A673 (cell line): ENCODE results near the gene CFAP298. TPM values are rescaled to one million over a fixed set of nuclear protein-coding genes. Genes with fewer than 3 reads are reported as not detected.

Experiments used
- BruUV-seq: library from RNA; stranded (reverse); fragments of 400-500 nt; replicated peaks from 2 replicates; lab custom pipeline; 2021; lab: Mats Ljungman, UMichigan
- CTCF ChIA-PET: fragments of 300-600 bp; sonication (Branson Sonifier 250); formaldehyde crosslinking; loops from one replicate; lab custom pipeline; 2022; ENCODE audit warnings: antibody characterized with exemption; lab: Charles Lee
- POLR2A ChIA-PET: fragments of 300-600 bp; sonication (Branson Sonifier 250); formaldehyde crosslinking; loops from one replicate; lab custom pipeline; 2022; ENCODE audit warnings: antibody characterized with exemption; ENCODE audit not compliant: low non-redundant PET; lab: Charles Lee
- DNase-seq: peaks from one replicate; pipeline ENCODE4 v3.0.0-alpha.2; 2015; ENCODE audit warnings: low spot score
- H3K27ac ChIP-seq: fragments of 200-600 bp; sonication (generic); 2 replicates; pipeline ENCODE4 v1.5.1; 2016; ENCODE audit warnings: mixed run types, low read depth, mild to moderate bottlenecking, mixed read lengths, antibody characterized with exemption, low read length; ENCODE audit not compliant: poor library complexity, severe bottlenecking
- H3K27me3 ChIP-seq: fragments of 200-600 bp; sonication (generic); replicated peaks from 2 replicates; pipeline ENCODE4 v1.6.1; 2017; ENCODE audit warnings: mixed run types, low read depth, mild to moderate bottlenecking, mixed read lengths, antibody characterized with exemption, low read length; ENCODE audit not compliant: insufficient read depth, poor library complexity
- H3K36me3 ChIP-seq: fragments of 200-600 bp; sonication (generic); 2 replicates; pipeline ENCODE4 v1.6.1; 2016; ENCODE audit warnings: mixed run types, mild to moderate bottlenecking, mixed read lengths, antibody characterized with exemption, low read length; ENCODE audit not compliant: insufficient read depth, poor library complexity, severe bottlenecking
- H3K4me1 ChIP-seq: fragments of 200-600 bp; sonication (generic); 2 replicates; pipeline ENCODE4 v1.6.1; 2017; ENCODE audit warnings: mixed run types, mild to moderate bottlenecking, mixed read lengths, antibody characterized with exemption, low read length; ENCODE audit not compliant: insufficient read depth, poor library complexity, severe bottlenecking
- H3K4me3 ChIP-seq: fragments of 200-600 bp; sonication (generic); 2 replicates; pipeline ENCODE4 v1.5.1; 2016; ENCODE audit warnings: low read depth, mixed run types, mild to moderate bottlenecking, mixed read lengths, low read length; ENCODE audit not compliant: poor library complexity, severe bottlenecking
- H3K9me3 ChIP-seq: fragments of 200-600 bp; sonication (generic); 2 replicates; pipeline ENCODE4 v1.6.1; 2016; ENCODE audit warnings: mixed run types, low read depth, mild to moderate bottlenecking, mixed read lengths, antibody characterized with exemption, low read length; ENCODE audit not compliant: poor library complexity, severe bottlenecking
- EZH2 ChIP-seq: fragments of 200-600 bp; sonication (generic); IDR thresholded peaks from 2 replicates; pipeline ENCODE4 v1.6.1; 2017; ENCODE audit warnings: borderline replicate concordance, low read depth, mild to moderate bottlenecking, mixed read lengths, antibody characterized with exemption, low read length; ENCODE audit not compliant: poor library complexity, severe bottlenecking
- intact Hi-C: fragments of 100-400 bp; cut with micrococcal nuclease; formaldehyde crosslinking; loops from one replicate; pipeline ENCODE4 v1.10.0; 2022; ENCODE audit not compliant: unreplicated experiment
- total RNA-seq: library from RNA; stranded (reverse); gene quantifications from 2 replicates; pipeline ENCODE4 v1.2.3, GENCODE V29; 2021
- TF ChIP-seq, protein P1 (sequence below): fragments of 300-800, 200-600 bp; sonication (generic); conservative IDR thresholded peaks from 2 replicates; pipeline ENCODE4 v1.5.1; 2017; ENCODE audit warnings: low read depth, mild to moderate bottlenecking, antibody characterized with exemption, low read length, moderate library complexity, mixed read lengths

Gene CFAP298
- total RNA-seq, 1 experiment from 2014 or later: 55.2 TPM

- Histone ChIP-seq H3K4me3 (no peak overlapping the region), H3K36me3 (no peaks in the 10 kb centered on the region), H3K4me1 (no peaks in the 10 kb centered on the region), H3K9me3 (no peaks in the 10 kb centered on the region), H3K27ac (no peak overlapping the region), H3K27me3 (no peaks in the 10 kb centered on the region)
- ChIA-PET POLR2A (no interaction called here), CTCF (no interaction called here)
- no TSS peak for BruUV-seq
- no peak for DNase-seq
- intact Hi-C loops: no loop called here
- TF ChIP-seq, protein P1, sequence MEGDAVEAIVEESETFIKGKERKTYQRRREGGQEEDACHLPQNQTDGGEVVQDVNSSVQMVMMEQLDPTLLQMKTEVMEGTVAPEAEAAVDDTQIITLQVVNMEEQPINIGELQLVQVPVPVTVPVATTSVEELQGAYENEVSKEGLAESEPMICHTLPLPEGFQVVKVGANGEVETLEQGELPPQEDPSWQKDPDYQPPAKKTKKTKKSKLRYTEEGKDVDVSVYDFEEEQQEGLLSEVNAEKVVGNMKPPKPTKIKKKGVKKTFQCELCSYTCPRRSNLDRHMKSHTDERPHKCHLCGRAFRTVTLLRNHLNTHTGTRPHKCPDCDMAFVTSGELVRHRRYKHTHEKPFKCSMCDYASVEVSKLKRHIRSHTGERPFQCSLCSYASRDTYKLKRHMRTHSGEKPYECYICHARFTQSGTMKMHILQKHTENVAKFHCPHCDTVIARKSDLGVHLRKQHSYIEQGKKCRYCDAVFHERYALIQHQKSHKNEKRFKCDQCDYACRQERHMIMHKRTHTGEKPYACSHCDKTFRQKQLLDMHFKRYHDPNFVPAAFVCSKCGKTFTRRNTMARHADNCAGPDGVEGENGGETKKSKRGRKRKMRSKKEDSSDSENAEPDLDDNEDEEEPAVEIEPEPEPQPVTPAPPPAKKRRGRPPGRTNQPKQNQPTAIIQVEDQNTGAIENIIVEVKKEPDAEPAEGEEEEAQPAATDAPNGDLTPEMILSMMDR: no peak
- no peak for TF ChIP-seq EZH2
Measured at GRCh38 chr21:32558106-32558505, 54.1 kb downstream of the CFAP298 start.

DNA sequence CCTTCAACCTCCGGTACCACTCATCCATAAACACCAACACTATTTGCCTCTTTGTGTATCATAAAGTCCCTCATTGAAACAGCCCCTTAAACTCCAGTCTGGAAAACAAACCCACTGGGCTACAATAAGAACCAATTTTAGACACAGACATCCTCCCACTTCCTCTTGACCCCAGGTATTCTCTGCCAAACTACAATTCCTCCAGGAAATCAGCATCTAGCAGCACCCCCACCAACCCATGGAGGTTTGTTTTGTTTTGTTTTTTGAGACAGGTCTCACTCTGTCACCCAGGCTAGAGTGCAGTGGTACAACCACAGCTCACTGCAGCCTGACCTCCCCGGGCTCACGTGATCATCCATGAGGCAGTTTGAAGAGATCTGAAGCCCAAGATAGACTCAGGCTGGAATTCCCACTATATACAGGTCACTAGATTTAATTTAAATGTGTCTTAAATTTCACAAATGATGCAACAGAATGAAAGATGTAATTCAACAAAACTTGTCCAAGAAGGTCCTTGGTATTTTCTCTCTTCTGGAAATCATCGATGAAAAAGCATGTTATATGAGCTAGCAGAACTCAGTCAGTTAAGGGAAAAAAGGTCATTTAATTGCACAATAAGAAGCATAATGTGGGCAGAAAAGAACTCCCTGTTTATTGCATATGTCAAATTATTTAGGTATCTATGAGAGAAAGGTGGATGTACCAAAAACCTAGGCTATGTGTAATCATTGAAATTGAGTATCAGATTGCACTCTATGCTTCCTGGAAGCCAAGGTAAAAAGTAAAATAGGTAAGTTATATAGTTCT is 57.1 kb downstream of the CFAP298 start:
- Histone ChIP-seq H3K27ac (no peak overlapping the region), H3K27me3 (no peaks in the 10 kb centered on the region), H3K4me1 (no peaks in the 10 kb centered on the region), H3K9me3 (no peaks in the 10 kb centered on the region), H3K4me3 (no peak overlapping the region), H3K36me3 (no peaks in the 10 kb centered on the region)
- BruUV-seq: no TSS peak
- ChIA-PET POLR2A (no interaction called here), CTCF (no interaction called here)
- no peak for DNase-seq
- TF ChIP-seq, protein P1: no peak
- no peak for TF ChIP-seq EZH2
- intact Hi-C loops: no loop called here

DNA sequence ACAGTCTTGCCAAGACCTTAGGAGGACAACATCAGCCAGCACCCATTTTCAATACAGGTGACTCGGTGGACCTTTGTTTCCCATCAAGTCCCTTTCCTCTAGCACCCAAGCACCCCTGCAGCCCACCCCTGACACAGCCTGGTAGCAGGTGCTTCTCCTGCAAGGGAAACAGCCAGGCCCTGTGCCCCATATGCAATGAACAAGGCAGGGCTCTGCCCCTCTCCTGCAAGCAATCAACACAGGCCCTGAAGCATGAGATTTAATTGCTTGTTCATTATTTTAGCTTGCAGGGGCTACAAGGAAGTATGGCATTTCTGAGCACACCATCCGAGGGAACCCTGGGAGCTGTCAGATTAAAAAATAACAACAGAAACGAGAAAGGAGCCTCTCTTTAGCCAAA is 62.3 kb downstream of the CFAP298 start:
- H3K27me3 ChIP-seq: no peaks in the 10 kb centered on the region
- CTCF ChIA-PET: no interaction called here
- H3K27ac ChIP-seq: no peak overlapping the region
- BruUV-seq: no TSS peak
- POLR2A ChIA-PET: no interaction called here
- H3K36me3 ChIP-seq: no peaks in the 10 kb centered on the region
- H3K4me1 ChIP-seq: no peaks in the 10 kb centered on the region
- TF ChIP-seq, protein P1: no peak
- TF ChIP-seq EZH2: no peak
- intact Hi-C loops: no loop called here
- H3K4me3 ChIP-seq: no peak overlapping the region
- DNase-seq: no peak
- H3K9me3 ChIP-seq: no peaks in the 10 kb centered on the region
